GOT3 (cell line): ENCODE data around the gene UNC79.

ENCODE experiments used
- DNase-seq: peaks from one replicate; lab custom pipeline; 2025; ENCODE audit warnings: mixed read lengths; lab: John Stamatoyannopoulos, UW

UNC79 gene

DNA sequence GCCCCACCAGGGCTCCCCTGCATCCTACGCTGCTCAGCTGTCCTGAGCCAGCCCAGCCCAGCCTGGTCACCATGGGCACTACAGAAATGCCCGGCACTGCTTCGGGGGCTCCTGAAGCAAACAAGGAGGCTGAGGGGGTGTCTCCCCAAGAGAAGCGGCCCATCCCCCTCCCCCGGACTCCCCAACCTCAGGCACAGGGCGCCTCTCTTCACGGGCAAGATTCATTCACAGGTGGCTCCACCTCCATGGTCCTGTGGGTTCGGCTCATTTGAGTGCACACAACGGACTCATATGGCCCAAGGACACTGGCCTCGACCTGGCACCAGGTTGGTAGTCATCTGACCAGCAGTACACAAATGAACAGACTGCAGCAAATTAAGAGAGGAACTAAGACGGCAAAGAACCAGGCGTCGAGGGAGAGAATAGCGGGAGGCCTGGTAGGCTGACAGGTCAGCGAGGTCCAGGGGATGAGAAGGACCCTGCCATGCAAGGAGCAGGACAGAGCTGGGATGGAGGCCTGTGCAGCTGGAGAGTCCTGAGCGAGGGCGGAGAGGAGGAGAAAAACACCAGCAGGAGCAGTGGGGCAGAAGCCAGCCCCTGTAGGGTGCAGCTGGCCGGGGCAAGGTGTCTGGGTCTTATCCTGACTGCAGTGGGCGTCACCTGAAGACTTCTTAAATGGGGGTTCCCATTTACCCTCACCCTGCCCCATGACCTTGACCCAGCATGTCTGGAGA, 297.3 kb downstream of the UNC79 start:
- DNase-seq, result no peak

DNA sequence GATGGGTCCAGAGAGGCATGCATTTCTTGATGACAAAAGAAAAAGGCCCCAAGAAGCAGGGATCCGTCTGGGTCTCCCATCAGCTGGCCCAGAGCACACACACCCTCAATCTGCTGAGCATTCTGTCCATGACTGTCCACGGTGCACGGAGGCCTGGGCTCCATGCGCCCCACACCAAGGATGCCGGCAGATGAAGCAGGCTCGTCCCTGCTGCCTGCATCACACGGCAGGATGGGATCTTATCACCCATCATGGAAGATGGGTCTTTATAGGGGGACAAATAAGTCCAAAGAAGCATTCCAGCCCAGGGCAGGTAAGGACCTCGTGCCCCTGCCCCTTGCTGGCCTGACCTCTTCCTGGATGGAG, 297.9 kb downstream of the UNC79 start:
- DNase-seq, result no peak

DNA sequence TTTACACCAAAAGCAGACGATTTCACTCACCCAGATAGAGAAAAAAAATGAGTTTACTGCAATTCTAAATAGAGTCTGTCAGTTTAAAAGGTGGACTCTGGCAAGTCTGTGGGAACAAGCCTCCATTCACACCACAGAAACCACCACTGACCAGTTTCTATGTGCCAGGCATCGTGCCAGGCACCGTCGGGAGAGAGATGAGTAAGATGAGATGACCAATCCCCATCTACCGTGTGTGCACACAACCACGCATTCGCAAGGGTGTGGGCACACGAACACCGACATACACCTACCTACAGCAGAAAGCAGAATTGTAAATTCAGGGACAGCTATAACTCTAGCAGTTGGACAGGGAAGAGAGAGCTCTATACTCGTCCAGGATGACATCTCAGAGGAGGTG, 299.3 kb downstream of the UNC79 start:
- no peak for DNase-seq

DNA sequence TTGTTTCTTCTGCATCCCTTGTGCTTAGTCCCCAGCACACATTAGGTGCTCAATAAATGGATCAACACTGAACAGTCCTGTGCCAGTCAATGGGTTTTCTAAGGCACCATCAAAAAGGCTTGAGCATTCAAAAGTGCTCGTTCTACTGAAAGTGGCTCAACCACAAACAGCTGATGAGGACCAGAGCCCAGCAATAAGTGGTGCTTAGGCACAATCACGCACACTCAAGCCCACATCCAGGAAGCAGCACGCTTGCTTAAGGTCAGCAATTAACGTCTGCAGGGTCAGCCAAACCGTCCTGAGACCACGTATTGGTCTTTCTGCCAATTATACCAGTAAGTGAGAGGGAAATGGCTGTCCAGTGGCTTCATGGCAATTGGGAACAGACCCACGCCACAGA, 301.0 kb downstream of the UNC79 start:
- no peak for DNase-seq

DNA sequence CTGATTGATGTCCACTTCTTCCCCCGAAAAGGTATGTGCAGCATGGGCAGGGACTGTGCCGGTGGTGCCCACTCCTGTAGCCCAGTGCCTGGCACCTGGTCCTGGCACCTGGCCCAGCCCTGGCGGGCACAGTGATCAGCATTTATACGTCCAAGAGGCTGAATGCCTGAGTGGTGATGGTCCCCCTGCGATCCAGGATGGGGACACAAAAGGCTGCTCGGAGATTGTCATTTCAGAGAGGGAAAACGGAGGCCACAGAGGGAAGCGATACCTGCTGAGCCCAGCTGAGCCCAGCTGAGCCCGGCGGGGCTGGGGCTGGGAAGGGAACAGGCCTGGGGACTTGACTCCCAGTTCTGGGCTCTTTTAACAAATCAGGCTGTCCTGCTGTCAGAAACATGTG, 301.8 kb downstream of the UNC79 start:
- DNase-seq, result no peak

DNA sequence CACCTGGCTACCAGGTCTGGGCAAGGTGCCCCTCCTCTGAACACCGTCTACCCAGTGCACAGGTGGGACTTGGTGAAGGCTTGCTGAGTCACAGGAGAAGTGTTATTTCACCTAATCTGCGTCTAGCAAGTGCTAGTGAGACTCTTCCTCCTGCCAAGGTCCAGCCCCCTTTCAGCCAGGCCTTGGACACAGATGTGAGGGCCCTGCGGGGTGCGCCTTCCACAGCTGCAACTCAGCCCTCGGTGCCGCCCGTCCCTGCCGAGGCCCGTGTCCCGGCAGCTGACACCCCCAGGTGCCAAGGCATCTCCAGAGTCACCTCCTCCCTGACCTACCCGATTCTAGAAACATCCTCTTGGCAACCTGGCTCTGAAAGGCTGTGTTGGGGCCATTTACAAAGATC, 302.5 kb downstream of the UNC79 start:
- no peak for DNase-seq

DNA sequence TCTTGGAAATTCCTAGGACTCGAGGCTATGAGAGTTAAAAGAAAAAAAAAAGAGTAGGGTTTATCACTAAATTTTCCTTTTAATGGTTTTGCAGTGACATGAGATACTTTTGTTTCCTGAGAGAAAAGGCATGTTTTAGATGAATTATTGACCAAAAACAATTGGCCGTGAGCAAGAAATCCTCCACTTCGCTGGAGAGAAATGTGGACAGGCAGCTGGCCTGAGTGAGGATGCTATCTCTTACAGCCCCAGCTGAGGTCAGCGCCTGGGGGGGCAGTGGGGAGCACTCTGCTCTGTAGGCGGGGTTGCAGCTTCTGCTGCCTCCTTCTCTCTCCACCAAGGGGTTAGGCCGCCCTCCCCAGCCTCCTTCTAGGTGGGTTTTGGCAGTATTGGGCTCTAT, 302.9 kb downstream of the UNC79 start:
- DNase-seq, result no peak

DNA sequence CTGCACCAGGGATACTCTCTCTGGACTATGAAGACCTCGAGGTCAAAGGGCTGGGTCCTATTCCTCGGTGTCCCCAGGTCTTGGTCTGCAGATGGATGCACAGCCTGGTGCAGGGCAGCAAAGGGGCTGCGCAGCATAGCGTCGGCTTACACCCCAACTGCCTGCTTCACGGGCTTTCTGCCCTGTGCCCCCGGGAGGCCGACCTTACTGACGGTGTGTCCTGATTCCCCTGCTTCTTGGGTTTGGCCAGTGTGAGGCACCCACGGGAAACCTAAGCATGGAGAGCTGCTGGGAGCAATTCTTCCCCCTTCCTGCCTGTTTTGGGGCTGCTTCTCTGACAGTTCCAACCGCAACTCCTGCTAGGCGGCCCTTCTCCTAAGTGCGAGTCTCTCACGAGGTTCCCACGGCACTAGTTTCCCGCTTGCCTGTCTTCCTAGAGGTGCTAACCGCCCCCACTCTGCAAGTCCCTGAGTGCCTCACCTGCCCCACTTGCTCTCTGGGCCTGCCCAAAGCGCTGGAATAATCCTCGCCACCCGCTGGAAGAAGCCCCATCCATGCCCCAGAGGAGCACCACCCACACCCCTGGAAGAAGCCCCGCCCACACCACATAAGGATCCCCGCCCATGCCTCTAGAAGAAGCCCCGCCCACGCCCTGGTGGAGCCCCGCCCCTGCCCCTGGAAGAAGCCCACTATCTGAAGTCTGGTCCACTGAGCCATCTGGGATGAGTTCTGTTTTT, 303.5 kb downstream of the UNC79 start:
- no peak for DNase-seq

DNA sequence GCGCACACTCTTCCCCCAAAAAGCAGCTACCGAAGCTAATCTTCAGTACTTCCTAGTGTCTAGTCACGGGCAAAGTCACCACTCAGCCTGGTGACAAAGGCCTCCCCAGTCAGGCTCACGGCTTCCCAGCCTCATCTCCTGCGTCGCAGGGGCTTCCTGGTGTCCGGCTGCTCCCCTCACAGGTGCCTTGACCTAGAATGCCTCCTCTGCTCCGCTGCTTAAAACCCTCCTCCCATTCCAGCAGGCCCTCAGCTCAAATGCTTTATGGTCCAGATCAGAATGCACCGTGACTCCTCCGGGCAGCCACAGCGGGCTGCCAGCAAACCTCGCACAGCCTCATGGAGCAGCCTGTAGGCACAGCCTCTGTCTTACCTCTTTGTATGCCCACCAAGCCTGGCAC, 304.5 kb downstream of the UNC79 start:
- no peak for DNase-seq

DNA sequence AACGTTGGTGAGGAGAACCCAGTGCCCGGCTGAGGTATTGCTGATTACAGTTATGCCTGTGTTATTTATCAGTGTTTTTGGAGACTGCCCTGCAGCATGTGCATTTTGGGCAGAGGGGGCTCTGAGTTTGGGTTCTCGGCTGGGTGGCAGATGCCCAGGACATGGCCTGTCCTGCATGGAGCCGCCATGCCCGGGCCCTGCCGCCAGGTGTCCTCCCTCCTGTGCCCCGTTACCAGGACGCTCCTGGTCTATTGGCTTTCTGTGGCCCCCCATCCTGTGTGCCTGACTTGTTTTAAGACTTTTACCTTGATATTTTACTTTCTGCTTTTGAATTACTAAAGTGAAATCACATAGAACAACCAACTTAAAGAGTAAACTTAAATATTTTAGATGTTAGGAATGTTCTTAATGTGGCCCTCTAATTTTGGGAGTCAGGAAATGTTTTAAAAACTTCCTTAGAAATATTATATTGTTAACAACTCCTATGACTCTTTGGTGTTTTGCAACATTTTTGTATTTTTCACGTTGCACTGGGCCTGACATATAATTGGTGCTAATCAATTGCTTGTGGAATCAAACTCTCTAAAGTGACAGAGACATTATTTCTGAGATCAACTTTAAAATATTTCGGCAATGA, 305.8 kb downstream of the UNC79 start:
- no peak for DNase-seq

DNA sequence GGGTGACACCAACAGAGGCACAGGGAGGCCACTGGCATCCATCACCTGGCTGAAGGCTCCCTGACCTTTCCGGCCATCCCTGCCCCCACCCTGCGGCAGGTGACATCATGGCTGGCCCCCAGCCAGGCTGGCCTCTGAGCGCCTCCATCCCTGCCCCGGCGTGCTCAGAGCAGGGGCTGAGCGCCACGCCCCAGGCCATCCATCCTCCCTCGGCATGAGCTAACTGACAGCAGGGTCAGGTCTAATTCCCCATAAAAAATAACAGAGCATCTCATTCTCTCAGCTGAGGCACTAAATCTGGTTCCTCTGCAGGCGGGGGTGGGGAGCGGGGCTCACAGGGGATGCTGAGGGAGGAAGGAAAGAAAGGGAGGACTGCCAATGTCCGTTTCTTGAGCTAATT, 306.9 kb downstream of the UNC79 start:
- no peak for DNase-seq

DNA sequence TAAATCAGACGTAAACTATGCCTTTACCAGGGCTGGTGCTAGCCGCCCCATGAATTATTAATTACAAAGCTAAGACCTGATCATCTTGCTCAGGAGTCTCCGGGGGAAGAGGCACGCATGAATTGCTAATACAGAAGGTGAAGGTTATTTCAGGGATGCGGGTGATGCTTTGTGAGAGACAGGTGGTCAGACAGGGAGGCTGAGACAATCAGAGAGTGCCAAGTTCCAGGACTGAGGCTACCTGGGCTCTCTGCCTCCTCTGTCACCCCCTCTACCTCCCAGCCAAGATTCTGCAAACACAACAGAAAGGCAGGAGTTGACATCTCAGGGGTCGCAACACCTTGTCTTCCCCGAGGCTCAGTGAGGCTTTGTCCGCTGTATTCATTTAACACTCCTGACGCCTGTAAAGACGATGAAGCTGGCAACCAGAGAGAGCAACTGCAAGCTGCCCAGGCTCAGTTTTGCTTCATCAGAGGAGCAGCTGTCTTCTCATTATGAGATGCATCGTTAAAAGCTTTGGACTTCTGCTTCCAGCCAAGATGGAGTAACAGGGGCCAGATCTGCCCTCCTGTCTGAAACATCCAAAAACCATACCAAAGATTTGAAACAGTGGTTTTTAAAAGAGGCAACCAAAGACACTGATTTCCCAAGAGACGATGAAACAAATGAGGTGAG, 311.0 kb downstream of the UNC79 start:
- no peak for DNase-seq

DNA sequence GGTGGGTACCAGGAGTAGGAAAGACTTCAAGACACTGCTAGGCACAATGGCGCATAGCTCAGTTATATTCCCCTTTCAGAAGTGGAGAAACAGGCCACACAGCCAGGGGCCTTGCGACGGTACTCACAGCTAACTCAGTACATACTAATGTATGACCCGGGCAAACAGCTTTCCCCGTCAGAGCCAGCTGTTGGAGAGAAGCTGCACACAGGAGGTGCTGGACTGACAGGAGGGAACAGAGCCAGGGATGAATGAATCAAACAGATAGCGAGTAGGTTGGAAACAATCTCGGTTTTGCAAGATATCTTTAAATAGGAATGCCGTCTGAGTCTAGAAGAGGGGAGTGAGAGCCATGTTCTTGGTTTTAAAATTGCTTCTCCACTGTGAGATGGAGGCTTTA, 312.0 kb downstream of the UNC79 start:
- no peak for DNase-seq

DNA sequence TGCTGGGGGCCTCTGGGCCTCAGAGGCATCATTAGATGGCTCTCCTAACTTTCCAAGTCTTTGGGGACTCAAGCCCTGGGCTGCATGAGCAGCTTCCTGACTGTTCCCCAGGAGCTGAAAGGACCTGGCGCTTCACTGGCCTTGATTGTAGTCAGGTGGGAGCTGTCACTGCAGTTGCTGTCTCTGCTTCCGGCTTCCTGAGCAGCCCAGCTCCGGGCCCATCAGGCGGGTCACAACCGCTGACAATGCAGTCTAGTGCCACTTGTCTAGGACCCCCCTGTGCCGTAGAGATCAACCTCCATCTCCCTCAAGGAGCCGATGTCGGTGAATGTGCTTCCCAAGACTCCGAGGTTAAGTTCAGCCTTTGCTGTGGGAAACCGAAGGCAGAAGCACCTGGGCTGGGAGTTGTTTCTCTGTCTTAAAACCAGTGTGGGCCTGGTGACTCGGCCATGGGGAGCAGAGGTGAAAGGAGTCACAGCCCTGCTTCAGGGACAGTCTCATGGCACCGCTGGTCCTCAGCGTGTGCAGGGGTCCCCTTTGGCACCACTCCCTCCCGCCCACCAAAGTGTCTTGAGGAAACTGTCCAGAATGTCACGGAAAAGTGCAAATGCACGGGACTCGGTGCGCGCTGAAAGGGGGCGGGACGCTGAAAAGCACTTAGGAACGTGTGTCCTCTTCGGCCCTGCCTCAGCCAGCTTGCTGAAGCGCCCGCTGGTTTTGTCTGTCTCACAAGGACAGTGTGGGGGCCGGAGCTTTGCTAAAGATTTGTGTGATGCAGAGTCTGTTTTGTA, 312.7 kb downstream of the UNC79 start:
- no peak for DNase-seq

DNA sequence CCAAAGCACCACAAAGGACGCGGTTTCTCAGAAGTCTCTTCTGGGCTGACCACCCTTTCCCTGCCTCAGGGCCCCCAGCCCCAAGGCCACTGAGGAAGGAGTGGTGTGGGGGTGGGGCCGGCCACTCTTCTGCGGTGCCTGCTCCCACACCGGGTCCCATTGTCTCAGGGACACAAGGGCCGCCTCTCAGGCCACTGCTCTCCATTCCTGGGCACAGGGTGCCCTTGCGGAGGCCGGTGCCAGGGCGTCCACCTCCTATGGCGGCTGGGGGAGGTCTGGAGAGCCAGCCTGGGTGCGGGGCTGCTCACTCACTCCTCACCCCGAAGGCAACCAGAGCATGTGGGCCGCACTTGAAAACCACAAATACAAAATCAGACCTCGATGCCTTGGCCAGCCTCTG, 313.4 kb downstream of the UNC79 start:
- DNase-seq, result no peak

DNA sequence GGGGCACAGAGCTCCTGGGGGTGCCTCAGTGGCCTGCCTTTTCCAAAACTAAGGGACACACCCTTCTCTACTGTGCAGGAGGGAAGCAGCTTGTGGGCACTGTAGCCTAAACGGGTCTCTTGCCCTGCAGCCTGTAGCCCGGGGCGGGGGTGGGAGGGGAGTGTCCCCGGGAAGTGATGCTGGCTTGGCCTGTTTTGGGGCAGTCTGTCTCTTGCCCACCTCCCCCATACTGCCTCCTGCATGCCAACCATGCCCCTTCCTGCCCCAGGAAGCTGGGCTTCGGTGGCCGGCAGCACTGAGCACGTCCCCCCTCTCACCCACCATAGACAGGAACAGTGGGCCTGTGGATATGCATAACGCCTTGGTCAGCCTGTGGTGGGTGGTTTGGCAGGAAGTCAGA, 314.1 kb downstream of the UNC79 start:
- no peak for DNase-seq

DNA sequence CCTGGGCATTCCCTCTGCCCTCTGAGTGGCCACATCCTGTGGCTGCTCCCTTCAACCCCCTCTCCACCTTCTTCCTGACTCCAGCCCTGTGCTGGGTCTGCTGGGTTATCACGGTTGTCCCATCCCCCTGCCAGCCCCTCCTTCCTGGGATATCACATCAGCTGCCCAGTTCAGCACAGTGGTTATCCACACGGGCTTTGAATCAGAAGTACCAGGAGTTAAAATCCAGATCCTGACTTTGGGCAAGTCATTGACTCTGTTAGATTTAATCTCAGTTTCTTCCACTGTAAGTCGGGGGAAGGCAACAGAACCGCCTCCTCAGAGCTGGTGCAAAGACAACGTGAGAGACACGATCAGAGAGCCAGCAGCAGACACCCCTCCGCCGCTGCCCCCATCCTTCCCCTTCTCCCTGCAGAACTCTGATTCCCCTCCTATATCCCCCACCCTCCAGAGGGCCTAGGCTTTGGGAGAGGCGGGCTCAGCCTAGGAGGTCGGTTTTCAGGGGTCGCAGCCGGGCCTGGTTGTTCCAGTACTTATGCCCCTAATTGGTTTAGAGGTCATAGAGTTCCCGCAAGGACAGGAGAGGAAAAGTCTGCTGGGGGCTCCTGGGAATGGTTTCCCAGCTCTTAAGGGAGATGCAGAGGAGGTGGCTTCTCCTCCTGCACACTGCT, 315.0 kb downstream of the UNC79 start:
- no peak for DNase-seq

DNA sequence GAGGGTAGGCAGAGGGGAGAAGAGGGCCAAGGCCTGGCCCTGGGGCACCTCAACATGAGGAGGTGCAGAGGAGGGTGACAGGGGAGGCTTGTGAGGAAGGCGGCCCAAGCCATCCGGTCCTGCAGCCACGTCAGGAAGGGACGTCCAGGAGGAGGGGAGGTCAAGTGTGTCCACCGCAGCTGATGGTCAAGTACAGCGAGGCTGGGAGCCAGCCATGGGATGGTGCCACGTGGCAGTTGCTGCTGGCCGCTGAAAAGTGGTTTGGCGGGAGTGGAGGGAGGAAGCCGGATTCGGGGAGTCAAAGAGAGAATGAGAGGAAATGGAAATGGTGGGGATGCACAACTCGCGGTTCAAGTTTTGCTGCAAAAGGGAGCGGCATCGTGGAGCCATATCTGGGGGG, 316.4 kb downstream of the UNC79 start:
- no peak for DNase-seq

DNA sequence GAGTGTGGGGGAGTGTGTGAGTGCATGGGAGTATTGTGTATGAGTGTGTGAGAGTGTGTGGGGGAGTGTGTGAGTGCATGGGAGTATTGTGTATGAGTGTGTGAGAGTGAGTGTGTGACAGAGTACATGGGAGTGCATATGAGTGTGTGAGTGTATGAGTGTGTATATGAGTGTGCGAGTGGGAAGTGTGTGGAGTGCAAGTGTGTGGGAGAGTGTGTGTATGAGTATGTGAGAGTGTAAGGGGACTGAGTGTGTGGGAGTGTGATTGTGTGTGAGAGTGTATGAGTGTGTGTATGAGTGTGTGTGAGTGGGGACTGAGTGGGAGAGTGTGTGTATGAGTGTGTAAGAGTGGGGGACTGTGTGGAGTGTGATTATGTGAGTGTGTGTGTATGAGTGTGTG, 316.8 kb downstream of the UNC79 start:
- no peak for DNase-seq

DNA sequence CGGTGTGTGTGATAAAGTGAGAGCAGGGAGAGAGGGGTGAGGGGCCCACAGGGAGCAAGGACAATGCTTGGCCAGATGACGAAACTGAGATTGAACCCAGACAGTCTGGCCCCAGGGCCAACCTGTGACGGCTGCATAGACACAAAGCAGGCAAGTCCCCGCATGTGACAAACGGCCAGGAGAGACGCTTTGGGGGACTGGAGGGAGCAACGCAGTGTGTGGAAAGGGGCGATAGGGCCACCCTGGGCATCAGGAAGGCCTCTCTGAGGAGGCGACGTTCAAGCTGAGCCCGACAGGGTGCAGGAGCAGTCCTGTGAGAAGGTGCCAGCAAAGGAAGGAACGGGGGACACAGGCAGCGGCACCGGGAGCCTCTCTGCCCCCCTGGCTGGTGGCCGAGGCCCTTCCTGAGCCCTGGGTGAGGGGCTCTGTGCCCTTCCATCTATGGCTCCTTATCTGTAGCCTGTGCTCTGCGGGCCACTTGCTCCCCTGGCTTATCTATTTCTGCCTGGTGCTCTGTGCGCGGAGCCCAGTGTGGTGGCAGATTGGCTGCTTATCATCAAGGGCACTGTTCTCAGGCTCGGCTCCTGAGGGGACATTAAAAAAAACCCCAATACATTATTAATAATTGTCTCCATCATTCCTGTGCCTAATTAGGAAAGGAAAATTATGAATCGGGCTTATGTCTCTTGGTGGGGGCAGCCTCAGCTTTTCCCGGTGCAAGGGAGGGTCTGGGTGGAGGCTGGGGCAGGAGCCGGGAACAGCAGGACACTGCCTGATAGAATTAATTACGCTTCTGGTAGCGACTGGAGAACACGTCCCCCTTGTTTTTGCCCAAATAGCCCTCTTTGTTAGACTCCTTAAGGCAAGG, 317.7 kb downstream of the UNC79 start:
- no peak for DNase-seq

DNA sequence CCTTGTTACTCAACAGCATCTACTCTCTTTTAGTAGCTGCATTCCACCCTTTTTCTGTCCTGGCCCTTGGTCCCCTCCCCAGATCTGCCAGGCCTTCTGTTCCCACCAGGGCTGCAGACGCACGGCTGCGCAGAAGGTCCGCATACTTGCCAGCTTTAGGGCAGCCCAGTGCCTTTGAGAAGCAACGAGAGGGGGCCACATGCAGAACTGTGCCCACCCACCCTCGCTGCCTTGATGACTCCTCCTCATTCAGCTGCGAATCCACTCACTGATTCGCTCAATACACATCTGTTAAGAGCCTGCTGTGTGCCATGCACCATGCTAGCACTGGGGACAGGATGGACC, 318.3 kb downstream of the UNC79 start:
- no peak for DNase-seq
